Vagina (tissue), 2 donors: Measurements from ENCODE around the gene VOPP1. TPM values are rescaled to one million over a fixed set of nuclear protein-coding genes. Genes with fewer than 3 reads are reported as not detected.

Source experiments
- DNase-seq, 2 donors: peaks; one replicate each; pipeline ENCODE4 v3.0.0-alpha.2; 2017; ENCODE audit errors: extremely low spot score in 2 of 2
- H3K27ac ChIP-seq: fragments of 200-600 bp; sonication (generic); one replicate; pipeline ENCODE4 v1.5.1; 2019
- H3K27me3 ChIP-seq: fragments of 200-600 bp; sonication (generic); one replicate; pipeline ENCODE4 v1.5.1; 2019
- H3K36me3 ChIP-seq, 2 donors: fragments of 200-600 bp; sonication (generic); one replicate each; pipeline ENCODE4 v1.5.1; 2017 to 2019
- H3K4me1 ChIP-seq: fragments of 200-600 bp; sonication (generic); one replicate; pipeline ENCODE4 v1.5.1; 2019
- H3K4me3 ChIP-seq, 2 donors: fragments of 200-600 bp; sonication (generic); 1 replicate in 1 of 2; 2 replicates in 1 of 2; pipeline ENCODE4 v1.5.1; 2016 to 2019
- H3K9me3 ChIP-seq: fragments of 200-600 bp; sonication (generic); one replicate; pipeline ENCODE4 v1.5.1; 2019
- POLR2A ChIP-seq, 2 donors: fragments of 450-650 bp; IDR thresholded peaks; one replicate each; pipeline ENCODE4 v1.6.1; 2017; ENCODE audit warnings: antibody characterized with exemption in 2 of 2, mild to moderate bottlenecking in 2 of 2, moderate library complexity in 2 of 2
- POLR2AphosphoS5 ChIP-seq, 2 donors: sonication (generic); formaldehyde crosslinking; IDR thresholded peaks; one replicate each; pipeline ENCODE4 v1.9.0; 2017; ENCODE audit warnings: antibody characterized with exemption in 2 of 2, mild to moderate bottlenecking in 2 of 2, low read depth in 1 of 2; ENCODE audit not compliant: insufficient read depth in 1 of 2
- intact Hi-C: fragments of 100-400 bp; cut with DNase I; formaldehyde crosslinking; loops from one replicate; pipeline ENCODE4 v1.15.1; 2023
- total RNA-seq: library from RNA; depleted of rRNA; stranded (reverse); fragments of >200 nt; gene quantifications from one replicate; pipeline ENCODE4 v1.2.3, GENCODE V29; 2016
- TF ChIP-seq, protein P1 (sequence below), 3 experiments: fragments of 450-650 bp in 2 of 3; fragments of 200-600 bp in 1 of 3; sonication (generic) in 1 of 3; IDR thresholded peaks; one replicate each; pipeline ENCODE4 v1.5.1; 2017 to 2019; ENCODE audit warnings: antibody characterized with exemption in 3 of 3, mild to moderate bottlenecking in 2 of 3, moderate library complexity in 2 of 3

Gene VOPP1
- total RNA-seq, 1 donor from 2014 or later = 26.3 TPM

GRCh38 chr7:55486192-55486590 lies 86.1 kb downstream of the VOPP1 start:
- H3K36me3 ChIP-seq = peaks cover 0 to 14% of the 10 kb centered on the region in 2 donors
- no peak for DNase-seq
- H3K27ac ChIP-seq = no peak overlapping the region

DNA sequence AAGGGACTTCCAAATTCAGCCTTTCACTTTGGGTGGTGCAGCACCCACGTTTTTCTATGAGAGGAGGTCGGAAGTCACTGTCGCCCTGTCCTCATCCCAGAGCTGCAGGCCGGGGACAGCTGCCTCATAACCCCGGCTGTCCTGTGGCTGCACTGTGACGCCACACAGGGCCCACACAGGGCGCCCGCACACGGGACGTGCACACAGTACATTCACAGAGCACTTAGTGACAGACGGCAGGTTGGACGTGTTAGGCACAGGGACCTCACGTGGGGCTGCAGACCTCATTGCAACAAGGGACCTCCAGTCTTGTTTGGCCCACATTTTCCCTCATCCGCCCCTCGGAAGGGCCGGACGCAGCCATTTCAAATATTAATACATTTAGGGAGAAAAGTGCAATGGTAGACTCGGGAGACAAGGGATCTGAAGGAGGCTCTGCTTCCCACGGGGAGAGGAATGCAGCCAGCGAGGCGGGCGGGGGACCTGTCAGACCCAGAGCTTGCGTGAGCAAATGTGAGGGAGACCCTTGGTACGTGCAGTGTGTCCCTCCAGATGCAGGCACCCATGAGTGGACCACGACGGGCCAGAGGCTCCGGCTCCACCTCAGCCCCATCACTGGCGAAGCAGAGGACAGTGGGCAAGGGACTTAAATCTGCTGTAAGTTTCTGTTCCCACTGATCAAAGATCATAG lies 86.7 kb downstream of the VOPP1 start:
- H3K4me3 ChIP-seq = no peak overlapping the region
- DNase-seq = no peak
- H3K4me1 ChIP-seq = no peaks in the 10 kb centered on the region
- TF ChIP-seq POLR2A (IDR thresholded peaks at IDR 0.05) (no peak), POLR2AphosphoS5 (IDR thresholded peaks at IDR 0.05; ENCODE audit: insufficient read depth in 1 of 2, low read depth in 1 of 2) (no peak)
- TF ChIP-seq, protein P1, sequence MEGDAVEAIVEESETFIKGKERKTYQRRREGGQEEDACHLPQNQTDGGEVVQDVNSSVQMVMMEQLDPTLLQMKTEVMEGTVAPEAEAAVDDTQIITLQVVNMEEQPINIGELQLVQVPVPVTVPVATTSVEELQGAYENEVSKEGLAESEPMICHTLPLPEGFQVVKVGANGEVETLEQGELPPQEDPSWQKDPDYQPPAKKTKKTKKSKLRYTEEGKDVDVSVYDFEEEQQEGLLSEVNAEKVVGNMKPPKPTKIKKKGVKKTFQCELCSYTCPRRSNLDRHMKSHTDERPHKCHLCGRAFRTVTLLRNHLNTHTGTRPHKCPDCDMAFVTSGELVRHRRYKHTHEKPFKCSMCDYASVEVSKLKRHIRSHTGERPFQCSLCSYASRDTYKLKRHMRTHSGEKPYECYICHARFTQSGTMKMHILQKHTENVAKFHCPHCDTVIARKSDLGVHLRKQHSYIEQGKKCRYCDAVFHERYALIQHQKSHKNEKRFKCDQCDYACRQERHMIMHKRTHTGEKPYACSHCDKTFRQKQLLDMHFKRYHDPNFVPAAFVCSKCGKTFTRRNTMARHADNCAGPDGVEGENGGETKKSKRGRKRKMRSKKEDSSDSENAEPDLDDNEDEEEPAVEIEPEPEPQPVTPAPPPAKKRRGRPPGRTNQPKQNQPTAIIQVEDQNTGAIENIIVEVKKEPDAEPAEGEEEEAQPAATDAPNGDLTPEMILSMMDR (IDR thresholded peaks at IDR 0.05) = no peak
- H3K27ac ChIP-seq = no peak overlapping the region
- no peaks in the 10 kb centered on the region for H3K27me3 ChIP-seq
- H3K36me3 ChIP-seq = peaks cover 0 to 14% of the 10 kb centered on the region in 2 donors
- intact Hi-C loops = no loop called here
- no peaks in the 10 kb centered on the region for H3K9me3 ChIP-seq

More at GRCh38 chr7:55486192-55486590, 86.1 kb downstream of the VOPP1 start:
- no peak overlapping the region for H3K4me3 ChIP-seq
- no peaks in the 10 kb centered on the region for H3K27me3 ChIP-seq
- H3K9me3 ChIP-seq = no peaks in the 10 kb centered on the region
- intact Hi-C loops = no loop called here
- TF ChIP-seq, protein P1 (IDR thresholded peaks at IDR 0.05) = no peak
- TF ChIP-seq POLR2A (IDR thresholded peaks at IDR 0.05) (no peak), POLR2AphosphoS5 (IDR thresholded peaks at IDR 0.05; ENCODE audit: insufficient read depth in 1 of 2, low read depth in 1 of 2) (no peak)
- H3K4me1 ChIP-seq = no peaks in the 10 kb centered on the region

DNA sequence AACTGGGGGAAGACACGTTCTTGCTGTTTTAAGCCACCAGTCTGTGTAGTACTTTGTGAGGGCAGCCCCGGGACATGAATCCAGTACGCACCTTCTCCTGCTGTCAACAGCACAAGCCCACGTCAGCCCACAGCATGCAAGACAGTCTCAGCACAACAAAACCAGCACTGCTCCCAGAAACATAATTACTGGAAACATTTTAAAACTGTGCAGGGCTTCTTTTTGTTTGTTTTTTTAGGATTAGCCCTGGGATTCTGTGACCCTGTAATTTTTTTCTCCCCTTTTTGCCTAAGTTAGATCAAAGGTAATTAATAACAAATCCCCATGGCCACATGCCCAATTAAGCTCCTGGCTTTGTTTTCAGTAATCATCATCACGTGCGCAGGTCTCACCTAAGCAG lies 87.5 kb downstream of the VOPP1 start:
- no peaks in the 10 kb centered on the region for H3K27me3 ChIP-seq
- TF ChIP-seq POLR2A (IDR thresholded peaks at IDR 0.05) = no peak
- TF ChIP-seq POLR2AphosphoS5 (IDR thresholded peaks at IDR 0.05; ENCODE audit: insufficient read depth in 1 of 2, low read depth in 1 of 2) = no peak
- TF ChIP-seq, protein P1 (IDR thresholded peaks at IDR 0.05) = no peak
- no peak overlapping the region for H3K4me3 ChIP-seq
- no peak for DNase-seq
- no peaks in the 10 kb centered on the region for H3K4me1 ChIP-seq
- peaks cover 0 to 9% of the 10 kb centered on the region in 2 donors for H3K36me3 ChIP-seq
- no peak overlapping the region for H3K27ac ChIP-seq
- intact Hi-C loops = no loop called here
- no peaks in the 10 kb centered on the region for H3K9me3 ChIP-seq

GRCh38 chr7:55484241-55484640 lies 88.1 kb downstream of the VOPP1 start:
- Histone ChIP-seq H3K27me3 (no peaks in the 10 kb centered on the region), H3K27ac (no peak overlapping the region), H3K36me3 (peaks cover 0 to 5% of the 10 kb centered on the region in 2 donors), H3K4me3 (no peak overlapping the region), H3K9me3 (no peaks in the 10 kb centered on the region), H3K4me1 (no peaks in the 10 kb centered on the region)
- TF ChIP-seq, protein P1 (IDR thresholded peaks at IDR 0.05) = no peak
- TF ChIP-seq POLR2A (IDR thresholded peaks at IDR 0.05) (no peak), POLR2AphosphoS5 (IDR thresholded peaks at IDR 0.05; ENCODE audit: insufficient read depth in 1 of 2, low read depth in 1 of 2) (no peak)
- intact Hi-C loops = no loop called here
- DNase-seq = no peak

DNA sequence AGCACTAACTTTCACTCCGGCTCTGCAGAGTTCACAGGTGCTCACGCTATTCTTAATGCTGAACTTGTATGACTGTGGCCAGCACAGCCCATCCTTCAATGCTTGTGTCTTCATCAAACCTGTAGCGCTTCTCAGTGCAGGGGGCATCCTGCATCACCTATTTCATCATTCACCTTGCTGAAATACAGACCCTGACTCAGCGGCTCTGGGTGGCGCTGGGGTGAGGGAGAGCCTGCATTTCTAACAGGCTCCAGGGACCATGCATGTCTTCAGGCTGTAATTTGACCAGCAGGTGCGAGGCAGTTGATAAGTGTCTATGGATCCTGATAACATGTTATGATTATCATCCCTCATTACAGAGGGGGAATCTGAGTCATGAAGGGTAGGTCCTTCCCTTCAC lies 89.3 kb downstream of the VOPP1 start:
- no peaks in the 10 kb centered on the region for H3K9me3 ChIP-seq
- DNase-seq = peak in 1 of 2 donors; percentile 54
- H3K27ac ChIP-seq = no peak overlapping the region
- TF ChIP-seq POLR2A (IDR thresholded peaks at IDR 0.05) = no peak
- no peak for TF ChIP-seq POLR2AphosphoS5 (IDR thresholded peaks at IDR 0.05; ENCODE audit: insufficient read depth in 1 of 2, low read depth in 1 of 2)
- TF ChIP-seq, protein P1 (IDR thresholded peaks at IDR 0.05) = no peak
- no peak overlapping the region for H3K4me3 ChIP-seq
- no peaks in the 10 kb centered on the region for H3K36me3 ChIP-seq
- intact Hi-C loops = no loop called here
- no peaks in the 10 kb centered on the region for H3K27me3 ChIP-seq
- no peaks in the 10 kb centered on the region for H3K4me1 ChIP-seq
